MCF 10A (cell line): ENCODE results near the gene TOMM70. TPM values are rescaled to one million over a fixed set of nuclear protein-coding genes. Genes with fewer than 3 reads are reported as not detected.
"Not testable (repeated sequence)": the region's sequence is repeated elsewhere in the genome, so short reads cannot be mapped to it uniquely, and the experiment has no call there.

ENCODE experiments used
- BruUV-seq: library from RNA; stranded (reverse); fragments of 400-500 nt; replicated peaks from 2 replicates; lab custom pipeline; 2021; lab: Mats Ljungman, UMichigan
- CTCF ChIA-PET: fragments of 300-600 bp; sonication (Branson Sonifier 250); formaldehyde crosslinking; extraction: SDS; loops from one replicate; lab custom pipeline; 2021; ENCODE audit warnings: antibody characterized with exemption, inconsistent platforms; lab: Yijun Ruan, JAX
- POLR2A ChIA-PET: fragments of 300-600, 350-650 bp; sonication (Branson Sonifier 250); formaldehyde crosslinking; extraction: SDS; loops from one replicate; lab custom pipeline; 2020; ENCODE audit warnings: antibody characterized with exemption, inconsistent platforms; lab: Yijun Ruan, JAX
- DNase-seq: peaks from one replicate; pipeline ENCODE4 v3.0.0-alpha.2; 2018; ENCODE audit not compliant: unreplicated experiment
- H3K27ac Mint-ChIP-seq: one replicate; pipeline ENCODE4 v1.8.0; 2022; ENCODE audit warnings: mild to moderate bottlenecking, low read depth, mixed read lengths; ENCODE audit not compliant: unreplicated experiment
- H3K27me3 Mint-ChIP-seq: one replicate; pipeline ENCODE4 v1.8.0; 2022; ENCODE audit warnings: mixed read lengths; ENCODE audit not compliant: insufficient read depth, unreplicated experiment
- H3K36me3 Mint-ChIP-seq: one replicate; pipeline ENCODE4 v1.8.0; 2022; ENCODE audit warnings: mild to moderate bottlenecking, moderate library complexity, mixed read lengths; ENCODE audit not compliant: insufficient read depth, unreplicated experiment
- H3K4me1 Mint-ChIP-seq: one replicate; pipeline ENCODE4 v1.8.0; 2022; ENCODE audit warnings: mixed read lengths; ENCODE audit not compliant: insufficient read depth, unreplicated experiment
- H3K4me3 Mint-ChIP-seq: one replicate; pipeline ENCODE4 v1.8.0; 2022; ENCODE audit warnings: mild to moderate bottlenecking, moderate library complexity, mixed read lengths; ENCODE audit not compliant: unreplicated experiment
- H3K9me3 Mint-ChIP-seq: one replicate; pipeline ENCODE4 v1.8.0; 2022; ENCODE audit warnings: mixed read lengths; ENCODE audit not compliant: unreplicated experiment
- intact Hi-C: fragments of 100-400 bp; cut with micrococcal nuclease; formaldehyde crosslinking; loops from 2 replicates; pipeline ENCODE4 v1.14.1; 2022
- total RNA-seq: library from RNA; stranded (reverse); gene quantifications from 2 replicates; pipeline ENCODE4 v1.2.3, GENCODE V29; 2022
- TF ChIP-seq, protein P1 (sequence below): fragments of 200-600 bp; IDR thresholded peaks from one replicate; pipeline ENCODE4 v1.8.0; 2022; ENCODE audit warnings: antibody characterized with exemption, mild to moderate bottlenecking; ENCODE audit not compliant: unreplicated experiment

Gene TOMM70
- total RNA-seq, 1 experiment from 2014 or later: 58.2 TPM

- CTCF ChIA-PET: interaction anchor here (0.6 to 2.4 kb wide), 4 partner anchors 23 to 515 kb away, joined by 3 to 9 read pairs (median 4); no protein-coding TSS in a partner anchor
- no peak overlapping the region for H3K27ac Mint-ChIP-seq
- intact Hi-C loops: no loop called here
- POLR2A ChIA-PET: interaction anchor here (0.6 to 1.0 kb wide), 3 partner anchors 10 to 40 kb away, joined by 3 read pairs; no protein-coding TSS in a partner anchor
- H3K27me3 Mint-ChIP-seq: no peaks in the 10 kb centered on the region
- peaks cover 57% of the 10 kb centered on the region for H3K36me3 Mint-ChIP-seq
- H3K9me3 Mint-ChIP-seq: no peaks in the 10 kb centered on the region
- H3K4me1 Mint-ChIP-seq: peaks cover 5% of the 10 kb centered on the region
- H3K4me3 Mint-ChIP-seq: no peak overlapping the region
- BruUV-seq: no TSS peak
- no peak for DNase-seq
- TF ChIP-seq, protein P1, sequence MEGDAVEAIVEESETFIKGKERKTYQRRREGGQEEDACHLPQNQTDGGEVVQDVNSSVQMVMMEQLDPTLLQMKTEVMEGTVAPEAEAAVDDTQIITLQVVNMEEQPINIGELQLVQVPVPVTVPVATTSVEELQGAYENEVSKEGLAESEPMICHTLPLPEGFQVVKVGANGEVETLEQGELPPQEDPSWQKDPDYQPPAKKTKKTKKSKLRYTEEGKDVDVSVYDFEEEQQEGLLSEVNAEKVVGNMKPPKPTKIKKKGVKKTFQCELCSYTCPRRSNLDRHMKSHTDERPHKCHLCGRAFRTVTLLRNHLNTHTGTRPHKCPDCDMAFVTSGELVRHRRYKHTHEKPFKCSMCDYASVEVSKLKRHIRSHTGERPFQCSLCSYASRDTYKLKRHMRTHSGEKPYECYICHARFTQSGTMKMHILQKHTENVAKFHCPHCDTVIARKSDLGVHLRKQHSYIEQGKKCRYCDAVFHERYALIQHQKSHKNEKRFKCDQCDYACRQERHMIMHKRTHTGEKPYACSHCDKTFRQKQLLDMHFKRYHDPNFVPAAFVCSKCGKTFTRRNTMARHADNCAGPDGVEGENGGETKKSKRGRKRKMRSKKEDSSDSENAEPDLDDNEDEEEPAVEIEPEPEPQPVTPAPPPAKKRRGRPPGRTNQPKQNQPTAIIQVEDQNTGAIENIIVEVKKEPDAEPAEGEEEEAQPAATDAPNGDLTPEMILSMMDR: no peak
Observed at GRCh38 chr3:100339786-100340185, 61.1 kb downstream of the TOMM70 start.

DNA sequence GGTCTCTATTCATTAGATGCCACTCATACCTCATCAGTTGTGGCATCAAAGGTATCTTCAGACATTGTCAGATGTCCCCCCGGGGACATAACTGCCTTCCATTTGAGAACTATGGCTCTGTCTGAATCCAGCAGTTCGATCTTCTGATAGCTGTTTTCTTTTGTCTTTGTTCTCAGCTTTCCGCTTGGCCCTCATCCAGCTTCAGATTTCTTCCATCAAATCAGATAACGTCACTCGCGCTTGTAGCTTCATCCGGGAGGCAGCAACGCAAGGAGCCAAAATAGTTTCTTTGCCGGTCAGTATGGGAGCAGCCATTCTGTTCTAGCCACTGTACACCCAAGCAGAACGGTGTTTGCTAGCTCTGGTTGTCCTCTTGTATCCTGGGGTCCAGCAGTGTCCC, 62.0 kb downstream of the TOMM70 start:
- Mint-ChIP-seq H3K27me3 (no peaks in the 10 kb centered on the region), H3K9me3 (no peaks in the 10 kb centered on the region), H3K4me3 (no peak overlapping the region), H3K27ac (no peak overlapping the region), H3K36me3 (peaks cover 49% of the 10 kb centered on the region), H3K4me1 (peaks cover 5% of the 10 kb centered on the region)
- TF ChIP-seq, protein P1: no peak
- intact Hi-C loops: no loop called here
- ChIA-PET CTCF (interaction anchor here (0.6 to 2.4 kb wide), 6 partner anchors 9 to 1036 kb away, joined by 3 to 9 read pairs (median 4); no protein-coding TSS in a partner anchor), POLR2A (interaction anchor here (0.6 to 1.5 kb wide), 2 partner anchors 11 to 25 kb away, joined by 3 read pairs; no protein-coding TSS in a partner anchor)
- no peak for DNase-seq
- BruUV-seq: no TSS peak

DNA sequence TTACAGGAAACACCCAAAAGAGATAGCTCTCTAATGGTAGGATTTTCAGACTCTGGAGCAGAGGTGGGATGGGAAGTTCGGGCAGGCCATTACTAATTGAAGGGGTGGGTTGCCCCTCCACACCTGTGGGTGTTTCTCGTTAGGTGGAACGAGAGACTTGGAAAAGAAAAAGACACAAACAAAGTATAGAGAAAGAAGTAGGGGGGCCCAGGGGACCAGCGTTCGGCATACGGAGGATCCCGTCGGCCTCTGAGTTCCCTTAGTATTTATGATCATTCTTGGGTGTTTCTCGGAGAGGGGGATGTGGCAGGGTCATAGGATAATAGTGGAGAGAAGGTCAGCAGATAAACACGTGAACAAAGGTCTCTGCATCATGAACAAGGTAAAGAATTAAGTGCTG, 64.7 kb downstream of the TOMM70 start:
- H3K27me3 Mint-ChIP-seq, H3K4me1 Mint-ChIP-seq, H3K4me3 Mint-ChIP-seq, intact Hi-C loops, BruUV-seq, H3K9me3 Mint-ChIP-seq, DNase-seq: not testable (repeated sequence)
- Mint-ChIP-seq H3K36me3 (peaks cover 24% of the 10 kb centered on the region), H3K27ac (peak overlapping the region; percentile 82)
- ChIA-PET CTCF (interaction anchor here (0.7 to 1.2 kb wide), 2 partner anchors 20 to 890 kb away, joined by 3 to 6 read pairs; no protein-coding TSS in a partner anchor), POLR2A (interaction anchor here (0.6 to 3.3 kb wide), 10 partner anchors 8 to 505 kb away, joined by 3 to 27 read pairs (median 7); partner anchors contain the start of genes LNP1, TBC1D23 and TOMM70)

DNA sequence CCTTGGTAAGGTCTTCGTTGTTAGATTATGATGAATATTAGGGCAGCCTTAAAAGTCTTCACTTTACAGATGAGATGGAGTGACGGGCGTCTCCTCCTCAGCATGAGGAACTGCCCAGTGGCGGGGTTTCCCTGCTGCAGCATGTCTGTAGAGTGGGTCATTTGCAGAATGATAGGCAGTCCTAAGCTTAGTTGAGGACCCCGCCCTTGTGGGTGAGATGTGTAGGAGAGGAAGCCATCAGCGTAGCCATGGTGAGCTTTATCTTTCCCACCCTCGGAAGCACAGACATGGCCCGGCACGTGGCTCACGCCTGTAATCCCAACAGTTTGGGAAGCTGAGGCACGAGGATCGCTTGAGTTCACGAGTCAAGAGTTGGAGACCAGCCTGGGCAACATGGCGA, 65.5 kb downstream of the TOMM70 start:
- TF ChIP-seq, protein P1: no peak
- Mint-ChIP-seq H3K4me3 (peak overlapping the region; percentile 85), H3K4me1 (peaks cover 5% of the 10 kb centered on the region), H3K9me3 (no peaks in the 10 kb centered on the region), H3K27ac (peak overlapping the region; percentile 82), H3K27me3 (no peaks in the 10 kb centered on the region), H3K36me3 (peaks cover 16% of the 10 kb centered on the region)
- POLR2A ChIA-PET: interaction anchor here (0.6 to 3.3 kb wide), 18 partner anchors 8 to 504 kb away, joined by 3 to 27 read pairs (median 4); partner anchors contain the start of genes LNP1, TBC1D23 and TOMM70
- CTCF ChIA-PET: interaction anchor here (1.2 to 1.5 kb wide), 3 partner anchors 18 to 21 kb away, joined by 5 to 7 read pairs (median 6); no protein-coding TSS in a partner anchor
- intact Hi-C loops: no loop called here
- DNase-seq: peak; percentile 22
- BruUV-seq: TSS peak; percentile 44
